Measurements from ENCODE around the gene PTPN4.

- no peak for TF ChIP-seq CTCF (conservative IDR thresholded peaks at IDR 0.05; ENCODE audit: low read depth, low read length)
- TF ChIP-seq EZH2 (IDR thresholded peaks at IDR 0.05; ENCODE audit: borderline replicate concordance, low read depth, low read length, poor library complexity, severe bottlenecking) = no peak
Observed at GRCh38 chr2:119772128-119772527, 12.4 kb downstream of the PTPN4 start.

Data from A673 (cell line).